ENCODE measurements around the gene NECTIN2.

Gene NECTIN2

GRCh38 chr19:44883922-44884321, 37.8 kb downstream of the NECTIN2 start:
- no peak overlapping the region for H3K4me2 ChIP-seq (ENCODE audit: low read depth, low read length)
- H3K79me2 ChIP-seq (ENCODE audit: low read length): no peaks in the 10 kb centered on the region
- no peaks in the 10 kb centered on the region for H4K20me1 ChIP-seq (ENCODE audit: insufficient read depth, low read length)
- no peaks in the 10 kb centered on the region for H3K9me2 ChIP-seq (replicated peaks; ENCODE audit: insufficient read depth, low read length)
- H3K9ac ChIP-seq (ENCODE audit: low read length): no peak overlapping the region
- no peaks in the 10 kb centered on the region for H3K9me3 ChIP-seq (replicated peaks; ENCODE audit: insufficient read depth, low read length)
- H3K27ac ChIP-seq (ENCODE audit: low read length): no peak overlapping the region
- peaks cover 74% of the 10 kb centered on the region for H3K27me3 ChIP-seq (replicated peaks; ENCODE audit: insufficient read depth, low read length)
- no peaks in the 10 kb centered on the region for H3F3A ChIP-seq (ENCODE audit: insufficient read depth, low read length)
- TF ChIP-seq EZH2 (optimal IDR thresholded peaks at IDR 0.05; ENCODE audit: low read depth, low read length) (no peak), EZH2phosphoT487 (IDR thresholded peaks at IDR 0.05; ENCODE audit: low read length) (no peak), CTCF (IDR thresholded peaks at IDR 0.05; ENCODE audit: low read length) (no peak)
- H3K4me3 ChIP-seq (ENCODE audit: low read length): no peak overlapping the region
- no peaks in the 10 kb centered on the region for H3K36me3 ChIP-seq (replicated peaks; ENCODE audit: insufficient read depth, low read length)
- no peak for DNase-seq
- H3K4me1 ChIP-seq (ENCODE audit: low read length): no peaks in the 10 kb centered on the region
- no peak overlapping the region for H2AFZ ChIP-seq (ENCODE audit: low read length)

GRCh38 chr19:44884566-44884965, 38.5 kb downstream of the NECTIN2 start:
- H3K79me2 ChIP-seq (ENCODE audit: low read length): no peaks in the 10 kb centered on the region
- H3K9me2 ChIP-seq (replicated peaks; ENCODE audit: insufficient read depth, low read length): no peaks in the 10 kb centered on the region
- H3K9ac ChIP-seq (ENCODE audit: low read length): no peak overlapping the region
- H3K4me3 ChIP-seq (ENCODE audit: low read length): no peak overlapping the region
- no peaks in the 10 kb centered on the region for H3K36me3 ChIP-seq (replicated peaks; ENCODE audit: insufficient read depth, low read length)
- H3K4me1 ChIP-seq (ENCODE audit: low read length): 0 out of 2 replicates have a peak, but pooled peaks cover under 1% of the 10 kb centered on the region
- TF ChIP-seq EZH2 (optimal IDR thresholded peaks at IDR 0.05; ENCODE audit: low read depth, low read length) (no peak), CTCF (IDR thresholded peaks at IDR 0.05; ENCODE audit: low read length) (no peak), EZH2phosphoT487 (IDR thresholded peaks at IDR 0.05; ENCODE audit: low read length) (no peak)
- no peaks in the 10 kb centered on the region for H3K9me3 ChIP-seq (replicated peaks; ENCODE audit: insufficient read depth, low read length)
- no peak overlapping the region for H3K27ac ChIP-seq (ENCODE audit: low read length)
- H4K20me1 ChIP-seq (ENCODE audit: insufficient read depth, low read length): no peaks in the 10 kb centered on the region
- no peaks in the 10 kb centered on the region for H3F3A ChIP-seq (ENCODE audit: insufficient read depth, low read length)
- H3K4me2 ChIP-seq (ENCODE audit: low read depth, low read length): no peak overlapping the region
- H3K27me3 ChIP-seq (replicated peaks; ENCODE audit: insufficient read depth, low read length): peaks cover 67% of the 10 kb centered on the region
- DNase-seq: no peak
- H2AFZ ChIP-seq (ENCODE audit: low read length): no peak overlapping the region

GRCh38 chr19:44886141-44886540, 40.0 kb downstream of the NECTIN2 start:
- Histone ChIP-seq H3K4me3 (ENCODE audit: low read length) (no peak overlapping the region), H3K9me3 (replicated peaks; ENCODE audit: insufficient read depth, low read length) (no peaks in the 10 kb centered on the region), H4K20me1 (ENCODE audit: insufficient read depth, low read length) (no peaks in the 10 kb centered on the region), H2AFZ (ENCODE audit: low read length) (no peak overlapping the region), H3K9ac (ENCODE audit: low read length) (no peak overlapping the region), H3K4me2 (ENCODE audit: low read depth, low read length) (no peak overlapping the region), H3K36me3 (replicated peaks; ENCODE audit: insufficient read depth, low read length) (no peaks in the 10 kb centered on the region), H3K27ac (ENCODE audit: low read length) (no peak overlapping the region), H3F3A (ENCODE audit: insufficient read depth, low read length) (peaks cover 9% of the 10 kb centered on the region), H3K9me2 (replicated peaks; ENCODE audit: insufficient read depth, low read length) (no peaks in the 10 kb centered on the region), H3K79me2 (ENCODE audit: low read length) (0 out of 2 replicates have a peak, but pooled peaks cover 1% of the 10 kb centered on the region), H3K27me3 (replicated peaks; ENCODE audit: insufficient read depth, low read length) (peaks cover 54% of the 10 kb centered on the region), H3K4me1 (ENCODE audit: low read length) (0 out of 2 replicates have a peak, but pooled peaks cover 6% of the 10 kb centered on the region)
- no peak for DNase-seq
- TF ChIP-seq EZH2phosphoT487 (IDR thresholded peaks at IDR 0.05; ENCODE audit: low read length): no peak
- TF ChIP-seq EZH2 (optimal IDR thresholded peaks at IDR 0.05; ENCODE audit: low read depth, low read length): no peak
- no peak for TF ChIP-seq CTCF (IDR thresholded peaks at IDR 0.05; ENCODE audit: low read length)
